NCI-H128 (cell line): Measurements from ENCODE around the gene SEPTIN6.
"Not testable (repeated sequence)": the region's sequence is repeated elsewhere in the genome, so short reads cannot be mapped to it uniquely, and the experiment has no call there.

Experiments used
- DNase-seq: peaks from one replicate; lab custom pipeline; 2025; ENCODE audit not compliant: unreplicated experiment; lab: John Stamatoyannopoulos, UW

SEPTIN6 gene

GRCh38 chrX:119692191-119693039 is 553 bp downstream of the SEPTIN6 start:
- no peak for DNase-seq

DNA sequence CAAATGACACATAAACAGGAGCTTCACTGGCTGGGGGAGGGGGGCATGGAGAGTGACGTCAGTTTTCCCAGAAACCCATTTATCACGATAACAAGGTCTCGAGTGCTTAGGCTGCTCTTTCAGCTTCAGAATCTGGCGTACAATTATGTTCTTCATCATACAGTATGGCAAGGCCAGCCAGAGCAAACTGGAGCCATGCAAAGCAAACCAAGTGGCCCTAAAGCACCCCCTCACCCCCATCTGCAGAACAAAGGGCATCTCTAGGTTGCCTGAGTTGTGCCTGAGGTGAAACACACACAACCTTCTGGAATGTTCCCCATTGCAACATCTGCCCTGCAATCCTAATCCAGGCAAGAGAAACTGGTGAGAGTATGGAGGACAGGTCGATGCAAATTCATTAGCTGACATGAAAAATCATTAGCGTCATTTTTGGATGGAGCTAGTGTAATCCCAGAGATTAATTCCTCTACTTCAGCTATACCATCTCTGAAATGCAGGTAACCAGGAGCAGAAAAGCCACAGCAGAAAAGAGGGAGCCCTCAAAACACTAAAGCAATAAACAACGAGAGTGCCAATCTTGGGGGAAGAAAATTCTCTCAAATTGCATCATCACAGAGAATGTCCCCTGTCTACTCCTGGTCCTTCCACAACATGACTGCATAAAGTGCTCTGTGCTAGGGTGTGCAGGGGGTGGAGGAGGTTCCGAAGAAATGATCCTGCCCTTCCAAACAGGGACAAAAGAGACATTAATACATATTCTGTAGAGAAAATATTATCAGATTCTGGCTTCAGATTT is 1.8 kb downstream of the SEPTIN6 start:
- DNase-seq, result no peak

- DNase-seq, result no peak
Observed at GRCh38 chrX:119688911-119689321, 4.1 kb downstream of the SEPTIN6 start.

DNA sequence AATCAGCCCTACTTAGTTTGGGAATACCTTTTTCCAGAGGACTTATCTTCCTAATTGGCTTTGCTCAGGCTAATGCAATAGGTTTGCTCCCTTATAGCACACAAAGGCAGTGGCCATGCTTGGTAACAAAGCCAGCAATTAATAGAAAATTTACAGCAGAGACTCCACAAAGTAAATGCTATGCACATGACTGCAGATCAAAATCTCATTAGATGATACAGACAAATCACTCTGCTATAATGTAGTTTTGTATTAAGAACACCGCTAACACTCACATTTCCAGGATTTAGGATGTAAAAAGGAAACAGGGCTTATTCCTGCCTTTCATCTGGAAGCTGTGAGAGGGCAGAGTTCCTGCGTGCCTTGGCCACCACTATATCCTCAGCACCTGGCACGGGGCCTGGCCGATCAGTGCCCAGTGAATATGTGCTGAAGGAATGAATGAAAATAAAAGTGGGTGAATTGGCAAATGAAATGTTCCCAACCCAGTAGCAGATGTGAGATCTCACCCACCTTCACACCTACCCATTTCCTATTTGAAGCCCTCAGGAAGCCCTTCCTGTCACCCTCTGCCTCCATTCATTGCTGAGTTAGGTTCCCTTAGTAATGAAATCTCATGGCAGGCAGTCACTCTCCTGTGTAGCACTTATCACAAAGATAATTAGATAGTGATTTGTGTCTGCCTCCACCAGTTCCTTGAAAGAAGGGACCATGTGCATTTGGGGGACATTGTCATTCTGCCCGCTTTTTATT is 5.1 kb downstream of the SEPTIN6 start:
- DNase-seq, result no peak

- no peak for DNase-seq
Observed at GRCh38 chrX:119686087-119686691, 6.8 kb downstream of the SEPTIN6 start.

GRCh38 chrX:119685225-119686066 is 7.5 kb downstream of the SEPTIN6 start:
- peak; percentile 73 for DNase-seq

DNA sequence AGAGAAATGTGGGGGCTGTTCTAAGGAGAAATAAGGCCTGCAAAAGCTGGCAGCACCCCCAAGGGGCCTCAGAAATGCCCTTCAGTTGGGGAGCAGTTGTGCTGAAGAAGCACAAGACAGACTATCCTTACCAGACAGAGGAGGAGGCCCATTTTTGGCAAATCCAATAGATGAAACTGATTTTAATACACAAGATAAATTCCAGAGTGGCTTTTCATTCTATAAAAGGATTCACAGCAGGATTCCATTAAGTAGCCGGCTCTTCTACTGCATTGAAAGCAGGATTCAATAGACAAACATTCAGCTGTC is 8.1 kb downstream of the SEPTIN6 start:
- peak; percentile 73 for DNase-seq

DNA sequence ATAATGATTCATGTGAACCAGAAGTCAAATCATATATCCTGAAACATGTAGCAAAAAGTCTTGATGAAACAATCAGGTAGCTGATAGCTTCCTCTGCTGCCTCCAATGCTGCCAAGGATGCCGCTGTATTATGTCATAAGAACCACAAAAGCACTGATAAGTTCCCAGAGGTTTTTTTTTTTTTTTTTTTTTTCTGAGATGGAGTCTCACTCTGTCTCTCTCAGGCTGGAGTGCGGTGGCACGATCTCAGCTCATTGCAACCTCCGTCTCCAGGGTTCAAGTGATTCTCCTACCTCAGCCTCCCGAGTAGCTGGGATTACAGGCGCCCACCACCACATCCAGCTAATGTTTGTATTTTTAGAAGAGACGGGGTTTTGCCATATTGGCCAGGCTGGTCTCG is 8.7 kb downstream of the SEPTIN6 start:
- not testable (repeated sequence) for DNase-seq

DNA sequence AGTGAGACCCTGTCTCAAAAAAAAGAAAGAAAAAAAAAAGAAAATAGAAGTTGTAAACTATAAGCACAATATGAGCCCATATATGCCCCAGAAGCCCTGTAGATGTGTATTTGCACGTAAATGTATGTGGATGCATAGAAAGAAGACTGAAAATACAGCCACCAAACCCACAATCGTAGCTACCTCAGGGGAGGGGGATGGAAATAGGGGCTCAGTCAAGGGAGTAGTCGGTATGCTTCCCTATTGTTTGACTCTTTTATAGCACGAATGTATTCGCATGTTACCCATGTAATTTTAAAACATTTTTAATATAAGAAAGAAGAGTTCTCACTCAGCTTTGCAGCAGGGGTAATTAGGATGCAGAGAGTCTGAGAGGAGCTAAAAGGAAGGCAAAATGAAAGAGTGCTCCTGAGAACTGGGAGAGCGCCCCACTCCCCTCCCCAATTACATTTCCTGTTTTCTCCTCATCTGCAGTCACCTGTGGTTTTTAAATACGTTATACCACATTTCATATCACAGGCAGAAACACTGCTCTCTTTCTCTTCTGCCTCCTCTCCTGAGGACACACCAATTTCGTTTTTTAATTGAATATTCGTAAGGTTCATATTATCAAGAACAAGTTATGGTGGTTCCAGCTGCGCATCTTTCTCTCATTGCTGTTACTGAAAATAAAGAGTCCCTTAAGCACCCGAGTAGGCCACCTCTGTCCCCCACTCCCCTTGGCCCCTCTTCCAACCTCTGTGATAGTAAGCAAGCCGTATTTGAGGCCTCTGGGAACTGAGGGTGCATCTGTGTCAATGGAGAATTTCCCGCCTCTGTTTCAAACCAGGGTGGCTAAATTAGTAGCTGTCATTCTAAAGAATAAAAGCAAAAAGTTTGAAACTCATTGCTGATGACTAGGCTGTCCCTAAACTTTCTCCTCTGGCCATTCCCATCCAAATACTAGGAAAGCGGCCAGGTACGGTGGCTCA is 10.7 kb downstream of the SEPTIN6 start:
- no peak for DNase-seq

DNA sequence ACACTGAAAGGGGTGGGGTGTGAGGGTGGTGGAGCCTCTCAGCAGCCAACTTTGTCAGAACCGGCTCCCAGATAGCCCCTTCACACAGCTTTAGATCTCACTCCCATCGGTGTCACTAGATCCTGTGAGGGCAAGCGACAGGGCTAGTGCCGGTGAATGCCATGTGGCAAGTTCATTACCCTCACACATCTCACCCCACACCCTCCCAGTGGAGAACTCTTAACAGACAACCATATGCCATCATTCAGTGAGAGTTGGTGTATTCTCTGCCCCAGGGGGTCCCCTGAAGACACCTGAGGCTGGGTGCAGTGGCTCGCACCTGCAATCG is 15.3 kb downstream of the SEPTIN6 start:
- DNase-seq, result no peak

- no peak for DNase-seq
Observed at GRCh38 chrX:119676949-119677653, 15.9 kb downstream of the SEPTIN6 start.

- no peak for DNase-seq
Observed at GRCh38 chrX:119673336-119673735, 19.6 kb downstream of the SEPTIN6 start.

GRCh38 chrX:119672426-119672825 is 20.5 kb downstream of the SEPTIN6 start:
- DNase-seq, result peak; percentile 83

DNA sequence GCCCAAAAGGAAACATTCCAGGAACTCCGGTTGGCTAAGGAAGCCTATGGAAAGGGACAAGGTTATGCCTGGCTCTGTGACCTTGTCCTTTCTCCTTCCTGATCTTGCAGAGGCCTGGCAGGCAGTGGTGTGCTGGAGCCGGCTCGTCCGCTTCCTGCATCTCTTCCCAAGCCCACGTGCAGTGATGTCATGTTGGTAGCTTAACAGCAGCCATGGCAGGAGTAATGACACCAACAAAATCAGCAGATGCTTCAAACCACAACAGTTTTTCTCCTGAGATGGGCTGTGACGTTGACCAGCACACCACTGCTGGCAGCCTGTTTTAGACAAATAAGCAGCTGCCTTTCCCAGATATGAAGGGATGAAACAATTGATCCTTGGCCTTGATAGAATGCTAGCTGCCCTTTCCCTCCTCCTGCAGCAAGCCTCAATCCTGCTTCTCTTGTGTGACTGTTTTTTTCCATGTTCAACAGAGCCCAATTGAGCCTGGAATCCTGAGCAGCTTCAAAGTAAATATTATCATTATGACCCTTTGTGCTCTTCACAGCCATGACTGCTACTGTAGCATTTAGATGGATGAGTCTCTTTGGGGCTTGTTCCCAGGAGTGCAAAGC is 23.4 kb downstream of the SEPTIN6 start:
- no peak for DNase-seq

- DNase-seq, result no peak
Observed at GRCh38 chrX:119667111-119667878, 25.7 kb downstream of the SEPTIN6 start.

DNA sequence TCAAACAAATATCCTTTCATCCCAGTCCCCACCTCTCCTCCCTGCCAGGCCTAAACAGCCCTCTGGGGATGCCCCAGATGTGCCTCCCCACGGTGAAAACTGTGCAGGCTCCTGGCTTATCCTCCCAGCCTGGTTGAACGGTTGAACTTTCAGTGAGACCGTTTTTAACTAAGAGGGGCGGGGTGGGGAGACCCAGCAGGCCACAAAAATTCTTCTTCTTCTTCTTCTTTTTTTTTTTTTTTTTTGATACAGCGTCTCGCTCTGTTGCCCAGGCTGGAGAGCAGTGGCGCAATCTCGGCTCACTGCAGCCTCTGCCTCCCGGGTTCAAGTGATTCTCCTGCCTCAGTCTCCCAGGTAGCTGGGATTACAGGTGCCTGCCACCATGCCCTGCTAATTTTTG is 28.1 kb downstream of the SEPTIN6 start:
- not testable (repeated sequence) for DNase-seq

- DNase-seq, result no peak
Observed at GRCh38 chrX:119661486-119661885, 31.5 kb downstream of the SEPTIN6 start.

DNA sequence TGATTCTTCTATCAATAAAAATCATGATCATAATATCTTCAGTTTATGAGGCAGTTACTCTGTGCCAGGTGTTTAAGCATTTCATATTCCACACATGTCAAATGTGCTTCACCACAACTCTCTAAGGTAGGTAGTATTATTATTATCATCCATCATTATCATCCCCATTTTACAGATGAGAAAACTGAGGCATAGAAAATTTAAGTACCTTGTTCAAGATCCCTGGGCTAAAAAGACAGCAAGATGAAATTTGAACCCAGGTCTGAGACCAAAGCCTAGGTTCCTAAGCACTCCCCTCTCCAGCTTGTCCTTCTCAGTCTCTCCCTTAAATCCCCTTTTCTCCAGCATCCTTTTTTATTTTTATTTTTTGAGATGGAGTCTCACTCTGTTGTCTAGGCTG is 33.4 kb downstream of the SEPTIN6 start:
- no peak for DNase-seq
